Measurements from ENCODE around the gene SHISAL1. TPM values are rescaled to one million over a fixed set of nuclear protein-coding genes. Genes with fewer than 3 reads are reported as not detected.

Gene SHISAL1
- total and polyA plus RNA-seq, 2 donors (not counting 3 experiments of a cell fraction or from before 2014, with no cell fraction given): 0.01 to 0.07 TPM

DNA sequence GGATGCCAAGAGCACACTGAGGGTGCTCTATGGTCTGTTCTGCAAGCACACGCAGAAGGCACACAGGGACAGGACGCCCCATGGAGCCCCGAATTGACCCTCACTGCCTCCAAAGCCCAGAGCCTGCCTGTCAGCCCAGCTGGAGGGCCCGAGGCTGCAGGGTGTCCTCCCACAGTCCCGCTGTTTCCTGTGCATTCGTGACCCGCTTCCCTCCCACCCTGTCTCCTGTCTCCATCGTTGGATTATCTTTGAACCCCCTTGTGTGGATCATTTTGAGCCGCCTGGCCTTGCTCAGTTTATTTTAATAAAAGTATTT is 106.5 kb downstream of the SHISAL1 start:
- Histone ChIP-seq H3K4me2 (ENCODE audit: insufficient read depth, low read length) (no peak overlapping the region), H4K20me1 (replicated peaks; ENCODE audit: control insufficient read depth, extremely low read depth, insufficient read depth, low read length) (no peaks in the 10 kb centered on the region), H2AFZ (ENCODE audit: low read depth, low read length) (no peak overlapping the region), H3K9me3 (replicated peaks; ENCODE audit: control insufficient read depth, insufficient read depth, low read length) (no peaks in the 10 kb centered on the region), H3K9ac (replicated peaks; ENCODE audit: extremely low read depth, insufficient read depth, low read length) (no peak overlapping the region), H3K36me3 (ENCODE audit: control insufficient read depth in 2 of 2, extremely low read depth in 1 of 2, insufficient read depth in 2 of 2, low read length in 2 of 2) (no peaks in the 10 kb centered on the region), H3K79me2 (ENCODE audit: control insufficient read depth, insufficient read depth, low read length) (no peaks in the 10 kb centered on the region), H3K4me3 (replicated peaks in 1 of 3; ENCODE audit: insufficient read depth in 1 of 3, low read depth in 1 of 3, low read length in 3 of 3) (no peak overlapping the region), H3K27me3 (ENCODE audit: control insufficient read depth in 2 of 2, insufficient read depth in 2 of 2, low read length in 2 of 2) (no peaks in the 10 kb centered on the region), H3K4me1 (ENCODE audit: control insufficient read depth, extremely low read depth, insufficient read depth, low read length) (no peaks in the 10 kb centered on the region), H3K27ac (ENCODE audit: insufficient read depth, low read depth, low read length) (no peak overlapping the region), H3K9me1 (replicated peaks; ENCODE audit: control insufficient read depth, extremely low read depth, insufficient read depth, low read length) (no peaks in the 10 kb centered on the region)
- intact Hi-C loops (cut with micrococcal nuclease) (no loop called here), dilution Hi-C loops (cut with MboI; ENCODE audit: extremely low pct_ligation_motif_present, low sequenced_read_pairs) (no loop called here)
- DNase-seq (ENCODE audit: low read depth, low spot score) (no peak), FAIRE-seq (no peak)
- TF ChIP-seq GATA2 (IDR thresholded peaks at IDR 0.05; ENCODE audit: insufficient read depth, insufficient read length, low read depth, low read length) (no peak), FOS (IDR thresholded peaks at IDR 0.05; ENCODE audit: borderline replicate concordance, insufficient read depth, low read length) (no peak), POLR2A (IDR thresholded peaks at IDR 0.05; ENCODE audit: low read depth, low read length) (no peak), MYC (IDR thresholded peaks at IDR 0.05; ENCODE audit: low read depth, low read length) (no peak), EZH2 (IDR thresholded peaks at IDR 0.05; ENCODE audit: borderline replicate concordance, low read depth, low read length, severe bottlenecking) (no peak), POLR2AphosphoS5 (IDR thresholded peaks at IDR 0.05; ENCODE audit: insufficient read depth, low read depth, low read length) (no peak), JUN (IDR thresholded peaks at IDR 0.05; ENCODE audit: borderline replicate concordance, insufficient read depth, insufficient read length, low read depth) (no peak), MAX (IDR thresholded peaks at IDR 0.05; ENCODE audit: insufficient read depth, insufficient read length) (no peak)
- TF ChIP-seq, protein P1, sequence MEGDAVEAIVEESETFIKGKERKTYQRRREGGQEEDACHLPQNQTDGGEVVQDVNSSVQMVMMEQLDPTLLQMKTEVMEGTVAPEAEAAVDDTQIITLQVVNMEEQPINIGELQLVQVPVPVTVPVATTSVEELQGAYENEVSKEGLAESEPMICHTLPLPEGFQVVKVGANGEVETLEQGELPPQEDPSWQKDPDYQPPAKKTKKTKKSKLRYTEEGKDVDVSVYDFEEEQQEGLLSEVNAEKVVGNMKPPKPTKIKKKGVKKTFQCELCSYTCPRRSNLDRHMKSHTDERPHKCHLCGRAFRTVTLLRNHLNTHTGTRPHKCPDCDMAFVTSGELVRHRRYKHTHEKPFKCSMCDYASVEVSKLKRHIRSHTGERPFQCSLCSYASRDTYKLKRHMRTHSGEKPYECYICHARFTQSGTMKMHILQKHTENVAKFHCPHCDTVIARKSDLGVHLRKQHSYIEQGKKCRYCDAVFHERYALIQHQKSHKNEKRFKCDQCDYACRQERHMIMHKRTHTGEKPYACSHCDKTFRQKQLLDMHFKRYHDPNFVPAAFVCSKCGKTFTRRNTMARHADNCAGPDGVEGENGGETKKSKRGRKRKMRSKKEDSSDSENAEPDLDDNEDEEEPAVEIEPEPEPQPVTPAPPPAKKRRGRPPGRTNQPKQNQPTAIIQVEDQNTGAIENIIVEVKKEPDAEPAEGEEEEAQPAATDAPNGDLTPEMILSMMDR (IDR thresholded peaks at IDR 0.05; ENCODE audit: extremely low read depth in 1 of 2, insufficient read depth in 1 of 2, low read depth in 1 of 2, low read length in 2 of 2): no peak
- ChIA-PET CTCF (no interaction called here), POLR2A (no interaction called here)
- no TSS peak for BruUV-seq (replicated peaks)
